ENCODE results near the gene TOMM40. TPM values are rescaled to one million over a fixed set of nuclear protein-coding genes. Genes with fewer than 3 reads are reported as not detected.

TOMM40 gene
- total and polyA plus RNA-seq, 11 donors: 32.2 to 79.9 (median 46.3) TPM

DNA sequence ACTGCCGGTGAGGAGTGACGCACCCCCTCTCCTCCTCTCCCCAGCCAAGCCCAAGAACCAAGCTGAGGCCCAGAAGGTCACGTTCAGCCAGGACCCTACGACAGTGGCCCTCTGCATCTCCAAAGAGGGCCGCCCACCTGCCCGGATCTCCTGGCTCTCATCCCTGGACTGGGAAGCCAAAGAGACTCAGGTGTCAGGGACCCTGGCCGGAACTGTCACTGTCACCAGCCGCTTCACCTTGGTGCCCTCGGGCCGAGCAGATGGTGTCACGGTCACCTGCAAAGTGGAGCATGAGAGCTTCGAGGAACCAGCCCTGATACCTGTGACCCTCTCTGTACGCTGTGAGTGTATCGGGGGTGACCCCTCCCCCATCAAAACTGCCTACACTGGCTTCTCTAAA is 19.2 kb upstream of the TOMM40 start:
- intact Hi-C loops (cut with DNase I): loop anchor here in 1 of 10 donors (2.0 kb wide), 1 partner anchor 23 kb away; no protein-coding TSS in a partner anchor
- no peaks in the 10 kb centered on the region for H3K9me3 ChIP-seq
- ATAC-seq: no peak
- no peak for TF ChIP-seq POLR2A (IDR thresholded peaks at IDR 0.05)
- TF ChIP-seq, protein P1, sequence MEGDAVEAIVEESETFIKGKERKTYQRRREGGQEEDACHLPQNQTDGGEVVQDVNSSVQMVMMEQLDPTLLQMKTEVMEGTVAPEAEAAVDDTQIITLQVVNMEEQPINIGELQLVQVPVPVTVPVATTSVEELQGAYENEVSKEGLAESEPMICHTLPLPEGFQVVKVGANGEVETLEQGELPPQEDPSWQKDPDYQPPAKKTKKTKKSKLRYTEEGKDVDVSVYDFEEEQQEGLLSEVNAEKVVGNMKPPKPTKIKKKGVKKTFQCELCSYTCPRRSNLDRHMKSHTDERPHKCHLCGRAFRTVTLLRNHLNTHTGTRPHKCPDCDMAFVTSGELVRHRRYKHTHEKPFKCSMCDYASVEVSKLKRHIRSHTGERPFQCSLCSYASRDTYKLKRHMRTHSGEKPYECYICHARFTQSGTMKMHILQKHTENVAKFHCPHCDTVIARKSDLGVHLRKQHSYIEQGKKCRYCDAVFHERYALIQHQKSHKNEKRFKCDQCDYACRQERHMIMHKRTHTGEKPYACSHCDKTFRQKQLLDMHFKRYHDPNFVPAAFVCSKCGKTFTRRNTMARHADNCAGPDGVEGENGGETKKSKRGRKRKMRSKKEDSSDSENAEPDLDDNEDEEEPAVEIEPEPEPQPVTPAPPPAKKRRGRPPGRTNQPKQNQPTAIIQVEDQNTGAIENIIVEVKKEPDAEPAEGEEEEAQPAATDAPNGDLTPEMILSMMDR (IDR thresholded peaks at IDR 0.05): no peak
- H3K4me1 ChIP-seq: peaks cover 0 to 60% (median 29%) of the 10 kb centered on the region in 12 donors
- 81 to 100% (median 87%) methylated on average over 2 to 14 of the region's 14 CpGs for WGBS, 4 donors
- H3K27me3 ChIP-seq: no peaks in the 10 kb centered on the region
- DNase-seq: peak in 2 of 5 donors; percentile 26 to 41
- H3K27ac ChIP-seq: peak overlapping the region in 5 of 12 donors; percentile 13 to 84 (median 17)
- peaks cover 0 to 70% (median 56%) of the 10 kb centered on the region in 9 donors for H3K36me3 ChIP-seq
- H3K4me3 ChIP-seq: no peak overlapping the region

DNA sequence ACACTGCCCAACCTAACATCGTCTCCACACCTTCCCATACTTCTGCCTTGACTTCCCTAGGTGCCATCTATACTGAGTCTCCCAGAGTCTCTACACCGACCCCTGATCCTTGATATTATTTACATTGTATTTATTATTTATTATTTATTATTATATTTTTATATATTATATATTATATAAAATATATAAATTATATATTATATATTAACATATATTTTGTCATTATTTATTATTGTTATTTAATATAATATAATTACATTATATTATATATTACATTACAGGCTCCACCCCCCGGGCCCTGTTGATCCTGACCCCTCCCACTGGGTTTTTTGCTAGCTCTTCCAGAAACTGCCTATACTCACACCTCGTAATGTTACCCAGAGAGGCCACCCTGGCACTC is 18.4 kb upstream of the TOMM40 start:
- H3K36me3 ChIP-seq: peaks cover 0 to 73% (median 65%) of the 10 kb centered on the region in 9 donors
- DNase-seq (peak in 1 of 5 donors; percentile 2), ATAC-seq (no peak)
- H3K9me3 ChIP-seq: no peaks in the 10 kb centered on the region
- WGBS, 4 donors: 88 to 97% (median 92%) methylated on average over 4 of the region's 4 CpGs
- no peak for TF ChIP-seq POLR2A (IDR thresholded peaks at IDR 0.05)
- TF ChIP-seq, protein P1 (IDR thresholded peaks at IDR 0.05): no peak
- H3K27me3 ChIP-seq: no peaks in the 10 kb centered on the region
- H3K4me3 ChIP-seq: no peak overlapping the region
- intact Hi-C loops (cut with DNase I): no loop called here
- peak overlapping the region in 2 of 12 donors; percentile 13 to 84 for H3K27ac ChIP-seq
- peaks cover 0 to 54% (median 30%) of the 10 kb centered on the region in 12 donors for H3K4me1 ChIP-seq

DNA sequence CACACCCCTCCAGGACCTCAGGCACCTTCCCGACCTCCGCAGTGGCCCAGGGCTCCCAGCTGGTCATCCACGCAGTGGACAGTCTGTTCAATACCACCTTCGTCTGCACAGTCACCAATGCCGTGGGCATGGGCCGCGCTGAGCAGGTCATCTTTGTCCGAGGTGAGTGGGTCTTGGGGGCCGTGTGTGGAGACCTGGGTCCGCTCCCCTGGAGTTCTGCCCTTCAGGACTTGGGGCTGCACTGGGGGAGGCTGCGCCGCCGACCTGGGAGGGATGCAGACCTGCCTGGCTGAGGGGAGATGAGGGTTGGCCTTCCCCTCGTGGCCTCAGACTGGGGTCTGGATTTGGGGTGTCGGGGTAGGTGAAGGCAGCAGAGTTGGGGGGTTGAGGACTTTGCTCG is 16.7 kb upstream of the TOMM40 start:
- Histone ChIP-seq H3K4me3 (no peak overlapping the region), H3K4me1 (peaks cover 0 to 43% (median 25%) of the 10 kb centered on the region in 12 donors), H3K9me3 (no peaks in the 10 kb centered on the region), H3K27me3 (no peaks in the 10 kb centered on the region), H3K36me3 (peaks cover 0 to 82% (median 78%) of the 10 kb centered on the region in 9 donors), H3K27ac (no peak overlapping the region)
- intact Hi-C loops (cut with DNase I): no loop called here
- TF ChIP-seq POLR2A (IDR thresholded peaks at IDR 0.05): no peak
- TF ChIP-seq, protein P1 (IDR thresholded peaks at IDR 0.05): no peak
- ATAC-seq (no peak), DNase-seq (peak in 1 of 5 donors; percentile 47)
- 90 to 93% (median 93%) methylated on average over 16 of the region's 16 CpGs for WGBS, 4 donors

DNA sequence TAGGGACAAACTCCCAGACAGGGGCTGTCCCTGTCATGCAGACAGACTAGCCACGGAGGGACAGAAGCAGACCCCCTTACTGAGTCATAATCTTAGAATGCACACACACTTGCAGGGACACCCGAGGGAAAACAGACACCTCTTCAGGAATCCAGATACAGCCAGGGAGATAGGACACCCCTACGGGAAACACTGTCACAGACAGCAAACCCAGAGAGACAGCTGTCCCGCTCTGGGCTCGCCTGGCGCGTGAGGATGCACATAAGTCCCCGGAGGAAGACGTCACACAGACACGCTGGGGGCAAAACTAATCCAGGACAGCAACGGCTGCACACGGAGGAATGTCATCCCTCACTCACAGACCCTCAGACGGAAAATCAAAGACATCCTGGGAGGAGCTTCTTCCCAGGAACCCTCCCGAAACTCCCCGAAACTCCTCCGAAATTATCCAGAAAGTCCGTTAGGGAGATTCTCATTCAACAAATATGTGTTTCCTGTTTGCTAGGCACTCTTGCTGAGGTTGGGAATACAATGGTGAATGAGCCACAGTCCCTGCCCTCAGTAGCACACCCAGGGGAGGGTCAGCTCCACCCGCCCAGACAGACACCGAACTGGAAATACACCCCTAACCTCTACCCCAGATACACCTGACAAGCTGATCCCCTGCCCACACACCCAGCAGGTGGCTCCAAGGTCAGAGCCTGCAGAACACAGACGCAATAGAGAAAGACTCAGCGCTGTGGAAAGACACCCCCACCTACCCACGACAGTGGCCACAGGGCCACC is 15.2 kb upstream of the TOMM40 start:
- ATAC-seq (peak in 2 of 4 donors; percentile 19 to 46), DNase-seq (peak in 2 of 5 donors; percentile 26 to 46)
- intact Hi-C loops (cut with DNase I): no loop called here
- no peak overlapping the region for H3K4me3 ChIP-seq
- peaks cover 0 to 36% (median 16%) of the 10 kb centered on the region in 12 donors for H3K4me1 ChIP-seq
- no peaks in the 10 kb centered on the region for H3K27me3 ChIP-seq
- no peak for TF ChIP-seq POLR2A (IDR thresholded peaks at IDR 0.05)
- TF ChIP-seq, protein P1 (IDR thresholded peaks at IDR 0.05): no peak
- peak overlapping the region in 8 of 12 donors; percentile 12 to 66 (median 38) for H3K27ac ChIP-seq
- H3K9me3 ChIP-seq: no peaks in the 10 kb centered on the region
- WGBS, 4 donors: 37 to 62% (median 55%) methylated on average over 20 to 22 of the region's 22 CpGs
- H3K36me3 ChIP-seq: peaks cover 0 to 85% (median 79%) of the 10 kb centered on the region in 9 donors
